ENCODE results near the gene SSTR3.

SSTR3 gene

GRCh38 chr22:37249986-37250385 lies 37.7 kb upstream of the SSTR3 start:
- H4K91ac ChIP-seq (ENCODE audit: low read depth, low read length) = no peak overlapping the region
- no peaks in the 10 kb centered on the region for H3K27me3 ChIP-seq (ENCODE audit: insufficient read depth, low read length)
- no peak overlapping the region for H3K23ac ChIP-seq (ENCODE audit: low read length)
- H3K9me3 ChIP-seq (ENCODE audit: insufficient read depth, low read depth, low read length) = no peaks in the 10 kb centered on the region
- H3K36me3 ChIP-seq (ENCODE audit: control insufficient read depth in 1 of 2, insufficient read depth in 2 of 2, low read length in 2 of 2) = no peaks in the 10 kb centered on the region
- H3K18ac ChIP-seq (ENCODE audit: low read length) = no peak overlapping the region
- H3K4me1 ChIP-seq (ENCODE audit: control insufficient read depth in 1 of 2, insufficient read depth in 2 of 2, low read length in 2 of 2) = no peaks in the 10 kb centered on the region
- H2BK5ac ChIP-seq (ENCODE audit: low read depth, low read length, poor library complexity) = no peak overlapping the region
- no peak overlapping the region for H3K14ac ChIP-seq (ENCODE audit: low read length)
- H3K4me3 ChIP-seq (ENCODE audit: low read depth, low read length) = no peak overlapping the region
- H3K27ac ChIP-seq (ENCODE audit: low read depth, low read length) = no peak overlapping the region
- H3K4me2 ChIP-seq (ENCODE audit: low read length) = no peak overlapping the region
- H3K4ac ChIP-seq (ENCODE audit: low read depth, low read length) = no peak overlapping the region
- WGBS (ENCODE audit: extremely low coverage, insufficient coverage, insufficient read length) = no CpG with 5 or more reads among the region's 12 CpGs
- H3K79me2 ChIP-seq (ENCODE audit: control insufficient read depth, insufficient read depth, low read length, poor library complexity) = no peaks in the 10 kb centered on the region
- H4K12ac ChIP-seq (ENCODE audit: low read depth, low read length) = no peak overlapping the region
- no peak for DNase-seq
- no peak overlapping the region for H2AK5ac ChIP-seq (ENCODE audit: low read length)
- no peak overlapping the region for H2BK120ac ChIP-seq (ENCODE audit: insufficient read depth, low read length, poor library complexity)
- no peak overlapping the region for H2AFZ ChIP-seq (ENCODE audit: insufficient read depth, low read length, poor library complexity)
- no peak overlapping the region for H4K8ac ChIP-seq (ENCODE audit: low read depth, low read length)
- no peak overlapping the region for H3K9ac ChIP-seq (ENCODE audit: low read length)
- H2BK12ac ChIP-seq (ENCODE audit: low read length) = no peak overlapping the region
- H3K79me1 ChIP-seq (ENCODE audit: low read length) = no peaks in the 10 kb centered on the region

GRCh38 chr22:37248251-37248650 lies 36.0 kb upstream of the SSTR3 start:
- no peak overlapping the region for H3K4me3 ChIP-seq (ENCODE audit: low read depth, low read length)
- H3K9me3 ChIP-seq (ENCODE audit: insufficient read depth, low read depth, low read length) = no peaks in the 10 kb centered on the region
- no peak overlapping the region for H2AK5ac ChIP-seq (ENCODE audit: low read length)
- no peaks in the 10 kb centered on the region for H3K36me3 ChIP-seq (ENCODE audit: control insufficient read depth in 1 of 2, insufficient read depth in 2 of 2, low read length in 2 of 2)
- peaks cover 0 to 5% of the 10 kb centered on the region in 2 experiments for H3K4me1 ChIP-seq (ENCODE audit: control insufficient read depth in 1 of 2, insufficient read depth in 2 of 2, low read length in 2 of 2)
- H3K18ac ChIP-seq (ENCODE audit: low read length) = no peak overlapping the region
- no peak overlapping the region for H2BK120ac ChIP-seq (ENCODE audit: insufficient read depth, low read length, poor library complexity)
- WGBS (ENCODE audit: extremely low coverage, insufficient coverage, insufficient read length) = no CpG with 5 or more reads among the region's 6 CpGs
- no peak overlapping the region for H3K14ac ChIP-seq (ENCODE audit: low read length)
- H2BK12ac ChIP-seq (ENCODE audit: low read length) = no peak overlapping the region
- H3K9ac ChIP-seq (ENCODE audit: low read length) = no peak overlapping the region
- H3K79me2 ChIP-seq (ENCODE audit: control insufficient read depth, insufficient read depth, low read length, poor library complexity) = no peaks in the 10 kb centered on the region
- no peak overlapping the region for H4K91ac ChIP-seq (ENCODE audit: low read depth, low read length)
- H3K23ac ChIP-seq (ENCODE audit: low read length) = no peak overlapping the region
- no peak overlapping the region for H2AFZ ChIP-seq (ENCODE audit: insufficient read depth, low read length, poor library complexity)
- H4K12ac ChIP-seq (ENCODE audit: low read depth, low read length) = no peak overlapping the region
- H3K27ac ChIP-seq (ENCODE audit: low read depth, low read length) = no peak overlapping the region
- no peaks in the 10 kb centered on the region for H3K79me1 ChIP-seq (ENCODE audit: low read length)
- H3K27me3 ChIP-seq (ENCODE audit: insufficient read depth, low read length) = no peaks in the 10 kb centered on the region
- H3K4ac ChIP-seq (ENCODE audit: low read depth, low read length) = no peak overlapping the region
- no peak overlapping the region for H4K8ac ChIP-seq (ENCODE audit: low read depth, low read length)
- no peak overlapping the region for H2BK5ac ChIP-seq (ENCODE audit: low read depth, low read length, poor library complexity)
- no peak overlapping the region for H3K4me2 ChIP-seq (ENCODE audit: low read length)
- DNase-seq = no peak

GRCh38 chr22:37245740-37246139 lies 33.5 kb upstream of the SSTR3 start:
- no peaks in the 10 kb centered on the region for H3K79me2 ChIP-seq (ENCODE audit: control insufficient read depth, insufficient read depth, low read length, poor library complexity)
- H2BK120ac ChIP-seq (ENCODE audit: insufficient read depth, low read length, poor library complexity) = no peak overlapping the region
- no peak overlapping the region for H2AK5ac ChIP-seq (ENCODE audit: low read length)
- no peak overlapping the region for H3K14ac ChIP-seq (ENCODE audit: low read length)
- no peak overlapping the region for H3K4me2 ChIP-seq (ENCODE audit: low read length)
- no peak overlapping the region for H4K12ac ChIP-seq (ENCODE audit: low read depth, low read length)
- H3K4me3 ChIP-seq (ENCODE audit: low read depth, low read length) = no peak overlapping the region
- DNase-seq = no peak
- no peak overlapping the region for H3K23ac ChIP-seq (ENCODE audit: low read length)
- H3K4me1 ChIP-seq (ENCODE audit: control insufficient read depth in 1 of 2, insufficient read depth in 2 of 2, low read length in 2 of 2) = peaks cover 0 to 9% of the 10 kb centered on the region in 2 experiments
- no peaks in the 10 kb centered on the region for H3K36me3 ChIP-seq (ENCODE audit: control insufficient read depth in 1 of 2, insufficient read depth in 2 of 2, low read length in 2 of 2)
- no peak overlapping the region for H2BK5ac ChIP-seq (ENCODE audit: low read depth, low read length, poor library complexity)
- H2AFZ ChIP-seq (ENCODE audit: insufficient read depth, low read length, poor library complexity) = no peak overlapping the region
- no peaks in the 10 kb centered on the region for H3K27me3 ChIP-seq (ENCODE audit: insufficient read depth, low read length)
- no peak overlapping the region for H3K4ac ChIP-seq (ENCODE audit: low read depth, low read length)
- no peak overlapping the region for H3K27ac ChIP-seq (ENCODE audit: low read depth, low read length)
- no peak overlapping the region for H2BK12ac ChIP-seq (ENCODE audit: low read length)
- no peaks in the 10 kb centered on the region for H3K79me1 ChIP-seq (ENCODE audit: low read length)
- H3K9ac ChIP-seq (ENCODE audit: low read length) = no peak overlapping the region
- H3K18ac ChIP-seq (ENCODE audit: low read length) = no peak overlapping the region
- WGBS (ENCODE audit: extremely low coverage, insufficient coverage, insufficient read length) = no CpG with 5 or more reads among the region's 6 CpGs
- H4K91ac ChIP-seq (ENCODE audit: low read depth, low read length) = no peak overlapping the region
- no peak overlapping the region for H4K8ac ChIP-seq (ENCODE audit: low read depth, low read length)
- H3K9me3 ChIP-seq (ENCODE audit: insufficient read depth, low read depth, low read length) = no peaks in the 10 kb centered on the region

GRCh38 chr22:37244922-37245722 lies 32.8 kb upstream of the SSTR3 start:
- H3K14ac ChIP-seq (ENCODE audit: low read length) = no peak overlapping the region
- H2BK12ac ChIP-seq (ENCODE audit: low read length) = no peak overlapping the region
- H3K79me2 ChIP-seq (ENCODE audit: control insufficient read depth, insufficient read depth, low read length, poor library complexity) = no peaks in the 10 kb centered on the region
- no peak overlapping the region for H4K12ac ChIP-seq (ENCODE audit: low read depth, low read length)
- no peaks in the 10 kb centered on the region for H3K79me1 ChIP-seq (ENCODE audit: low read length)
- no peak overlapping the region for H2AK5ac ChIP-seq (ENCODE audit: low read length)
- H3K4me2 ChIP-seq (ENCODE audit: low read length) = no peak overlapping the region
- no peak overlapping the region for H4K8ac ChIP-seq (ENCODE audit: low read depth, low read length)
- no peak overlapping the region for H2BK120ac ChIP-seq (ENCODE audit: insufficient read depth, low read length, poor library complexity)
- no peaks in the 10 kb centered on the region for H3K36me3 ChIP-seq (ENCODE audit: control insufficient read depth in 1 of 2, insufficient read depth in 2 of 2, low read length in 2 of 2)
- H3K4me1 ChIP-seq (ENCODE audit: control insufficient read depth in 1 of 2, insufficient read depth in 2 of 2, low read length in 2 of 2) = peaks cover 0 to 9% of the 10 kb centered on the region in 2 experiments
- H2AFZ ChIP-seq (ENCODE audit: insufficient read depth, low read length, poor library complexity) = no peak overlapping the region
- H3K9ac ChIP-seq (ENCODE audit: low read length) = no peak overlapping the region
- H3K23ac ChIP-seq (ENCODE audit: low read length) = no peak overlapping the region
- no peak overlapping the region for H3K4ac ChIP-seq (ENCODE audit: low read depth, low read length)
- no peak overlapping the region for H3K27ac ChIP-seq (ENCODE audit: low read depth, low read length)
- WGBS (ENCODE audit: extremely low coverage, insufficient coverage, insufficient read length) = no CpG with 5 or more reads among the region's 22 CpGs
- DNase-seq = no peak
- H3K27me3 ChIP-seq (ENCODE audit: insufficient read depth, low read length) = no peaks in the 10 kb centered on the region
- no peak overlapping the region for H3K4me3 ChIP-seq (ENCODE audit: low read depth, low read length)
- no peak overlapping the region for H2BK5ac ChIP-seq (ENCODE audit: low read depth, low read length, poor library complexity)
- H3K9me3 ChIP-seq (ENCODE audit: insufficient read depth, low read depth, low read length) = no peaks in the 10 kb centered on the region
- no peak overlapping the region for H4K91ac ChIP-seq (ENCODE audit: low read depth, low read length)
- no peak overlapping the region for H3K18ac ChIP-seq (ENCODE audit: low read length)
